Measurements from ENCODE around the gene CEBPG. TPM values are rescaled to one million over a fixed set of nuclear protein-coding genes. Genes with fewer than 3 reads are reported as not detected.

The CEBPG gene
- total RNA-seq, 1 experiment from 2014 or later, result 41.5 TPM

DNA sequence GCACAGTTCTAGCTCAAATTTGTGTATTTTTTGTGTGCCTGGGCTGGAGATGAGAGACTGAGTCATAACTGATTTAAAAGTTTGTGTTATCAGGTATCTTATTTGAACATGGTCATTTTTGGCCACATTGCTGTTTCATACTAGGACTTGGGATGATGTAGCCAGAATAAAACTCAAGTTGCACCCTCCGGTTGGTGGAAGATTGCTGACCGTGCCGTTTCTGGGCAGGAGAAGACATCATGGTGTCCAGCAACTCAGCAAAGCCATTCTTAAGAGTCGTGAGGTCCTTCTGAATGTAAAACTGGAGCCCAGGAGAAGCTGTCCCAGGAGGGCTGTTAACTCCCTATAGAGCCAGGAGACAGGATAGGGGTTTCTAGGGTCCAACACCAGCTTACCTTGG is 7.6 kb downstream of the CEBPG start:
- intact Hi-C loops (cut with micrococcal nuclease; ENCODE audit: unreplicated experiment), result no loop called here
- Histone ChIP-seq H3K27me3 (ENCODE audit: control insufficient read depth, insufficient read depth, low read length) (no peaks in the 10 kb centered on the region), H3K9me3 (ENCODE audit: control insufficient read depth, insufficient read depth, low read depth, low read length) (no peaks in the 10 kb centered on the region), H3K36me3 (ENCODE audit: control insufficient read depth, insufficient read depth, low read length) (0 out of 2 replicates have a peak, but pooled peaks cover 5% of the 10 kb centered on the region), H3K4me3 (ENCODE audit: low read depth in 2 of 2, low read length in 2 of 2) (no peak overlapping the region), H3K27ac (ENCODE audit: low read length) (no peak overlapping the region), H3K4me1 (ENCODE audit: control insufficient read depth, insufficient read depth, low read length) (peaks cover 23% of the 10 kb centered on the region)
- no peak for DNase-seq (ENCODE audit: low read depth, low spot score)
- ChIA-PET CTCF (interaction anchor here (1.0 kb wide), 1 partner anchor 141 kb away, joined by 3 read pairs; no protein-coding TSS in a partner anchor), POLR2A (interaction anchor here (1.1 kb wide), 1 partner anchor 8 kb away, joined by 3 read pairs; the partner anchor contains the start of gene CEBPG)
- ATAC-seq, result no peak
- TF ChIP-seq, protein P1, sequence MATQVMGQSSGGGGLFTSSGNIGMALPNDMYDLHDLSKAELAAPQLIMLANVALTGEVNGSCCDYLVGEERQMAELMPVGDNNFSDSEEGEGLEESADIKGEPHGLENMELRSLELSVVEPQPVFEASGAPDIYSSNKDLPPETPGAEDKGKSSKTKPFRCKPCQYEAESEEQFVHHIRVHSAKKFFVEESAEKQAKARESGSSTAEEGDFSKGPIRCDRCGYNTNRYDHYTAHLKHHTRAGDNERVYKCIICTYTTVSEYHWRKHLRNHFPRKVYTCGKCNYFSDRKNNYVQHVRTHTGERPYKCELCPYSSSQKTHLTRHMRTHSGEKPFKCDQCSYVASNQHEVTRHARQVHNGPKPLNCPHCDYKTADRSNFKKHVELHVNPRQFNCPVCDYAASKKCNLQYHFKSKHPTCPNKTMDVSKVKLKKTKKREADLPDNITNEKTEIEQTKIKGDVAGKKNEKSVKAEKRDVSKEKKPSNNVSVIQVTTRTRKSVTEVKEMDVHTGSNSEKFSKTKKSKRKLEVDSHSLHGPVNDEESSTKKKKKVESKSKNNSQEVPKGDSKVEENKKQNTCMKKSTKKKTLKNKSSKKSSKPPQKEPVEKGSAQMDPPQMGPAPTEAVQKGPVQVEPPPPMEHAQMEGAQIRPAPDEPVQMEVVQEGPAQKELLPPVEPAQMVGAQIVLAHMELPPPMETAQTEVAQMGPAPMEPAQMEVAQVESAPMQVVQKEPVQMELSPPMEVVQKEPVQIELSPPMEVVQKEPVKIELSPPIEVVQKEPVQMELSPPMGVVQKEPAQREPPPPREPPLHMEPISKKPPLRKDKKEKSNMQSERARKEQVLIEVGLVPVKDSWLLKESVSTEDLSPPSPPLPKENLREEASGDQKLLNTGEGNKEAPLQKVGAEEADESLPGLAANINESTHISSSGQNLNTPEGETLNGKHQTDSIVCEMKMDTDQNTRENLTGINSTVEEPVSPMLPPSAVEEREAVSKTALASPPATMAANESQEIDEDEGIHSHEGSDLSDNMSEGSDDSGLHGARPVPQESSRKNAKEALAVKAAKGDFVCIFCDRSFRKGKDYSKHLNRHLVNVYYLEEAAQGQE (IDR thresholded peaks at IDR 0.05; ENCODE audit: insufficient read depth in 1 of 2, low read depth in 2 of 2, low read length in 1 of 2), result no peak
- TF ChIP-seq SIN3A (IDR thresholded peaks at IDR 0.05; ENCODE audit: borderline replicate concordance, insufficient read depth, low read depth, low read length) (no peak), POLR2AphosphoS5 (IDR thresholded peaks at IDR 0.05; ENCODE audit: low read depth, low read length) (no peak), TCF7L2 (IDR thresholded peaks at IDR 0.05; ENCODE audit: low read depth, low read length) (no peak)
- TF ChIP-seq, protein P2, sequence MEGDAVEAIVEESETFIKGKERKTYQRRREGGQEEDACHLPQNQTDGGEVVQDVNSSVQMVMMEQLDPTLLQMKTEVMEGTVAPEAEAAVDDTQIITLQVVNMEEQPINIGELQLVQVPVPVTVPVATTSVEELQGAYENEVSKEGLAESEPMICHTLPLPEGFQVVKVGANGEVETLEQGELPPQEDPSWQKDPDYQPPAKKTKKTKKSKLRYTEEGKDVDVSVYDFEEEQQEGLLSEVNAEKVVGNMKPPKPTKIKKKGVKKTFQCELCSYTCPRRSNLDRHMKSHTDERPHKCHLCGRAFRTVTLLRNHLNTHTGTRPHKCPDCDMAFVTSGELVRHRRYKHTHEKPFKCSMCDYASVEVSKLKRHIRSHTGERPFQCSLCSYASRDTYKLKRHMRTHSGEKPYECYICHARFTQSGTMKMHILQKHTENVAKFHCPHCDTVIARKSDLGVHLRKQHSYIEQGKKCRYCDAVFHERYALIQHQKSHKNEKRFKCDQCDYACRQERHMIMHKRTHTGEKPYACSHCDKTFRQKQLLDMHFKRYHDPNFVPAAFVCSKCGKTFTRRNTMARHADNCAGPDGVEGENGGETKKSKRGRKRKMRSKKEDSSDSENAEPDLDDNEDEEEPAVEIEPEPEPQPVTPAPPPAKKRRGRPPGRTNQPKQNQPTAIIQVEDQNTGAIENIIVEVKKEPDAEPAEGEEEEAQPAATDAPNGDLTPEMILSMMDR (IDR thresholded peaks at IDR 0.05), result no peak
- in situ Hi-C loops (cut with HindIII; ENCODE audit: low pct_unique_long_range_greater_than_20kb, low sequenced_read_pairs), result no loop called here
- BruUV-seq (replicated peaks), result no TSS peak

DNA sequence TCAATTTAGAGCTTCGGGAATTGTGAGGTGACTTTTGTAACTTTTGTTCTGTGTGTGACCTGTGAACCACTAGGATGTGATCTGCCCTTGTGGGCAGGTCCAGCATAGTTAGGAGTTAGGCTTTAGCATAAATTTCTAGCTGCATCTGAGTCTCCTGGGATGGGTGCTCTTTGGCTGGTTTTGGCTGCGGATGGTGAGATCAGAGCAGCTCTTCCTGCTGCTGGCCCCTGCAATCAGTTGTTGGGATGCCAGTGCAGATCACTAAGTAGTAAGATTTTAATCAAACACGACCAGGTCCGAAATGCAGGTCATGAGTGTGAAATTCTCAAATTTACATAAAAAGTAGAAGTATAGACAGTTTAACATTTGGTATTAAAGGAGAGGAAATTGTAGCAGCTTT is 8.5 kb downstream of the CEBPG start:
- CTCF ChIA-PET, result interaction anchor here (0.6 to 1.0 kb wide), 2 partner anchors 12 to 142 kb away, joined by 3 read pairs; no protein-coding TSS in a partner anchor
- Histone ChIP-seq H3K27ac (ENCODE audit: low read length) (no peak overlapping the region), H3K4me1 (ENCODE audit: control insufficient read depth, insufficient read depth, low read length) (peaks cover 14% of the 10 kb centered on the region), H3K27me3 (ENCODE audit: control insufficient read depth, insufficient read depth, low read length) (no peaks in the 10 kb centered on the region), H3K9me3 (ENCODE audit: control insufficient read depth, insufficient read depth, low read depth, low read length) (no peaks in the 10 kb centered on the region), H3K36me3 (ENCODE audit: control insufficient read depth, insufficient read depth, low read length) (0 out of 2 replicates have a peak, but pooled peaks cover 5% of the 10 kb centered on the region), H3K4me3 (ENCODE audit: low read depth in 2 of 2, low read length in 2 of 2) (no peak overlapping the region)
- POLR2A ChIA-PET, result interaction anchor here (1.1 kb wide), 1 partner anchor 9 kb away, joined by 3 read pairs; the partner anchor contains the start of gene CEBPG
- no peak for DNase-seq (ENCODE audit: low read depth, low spot score)
- TF ChIP-seq SIN3A (IDR thresholded peaks at IDR 0.05; ENCODE audit: borderline replicate concordance, insufficient read depth, low read depth, low read length), result no peak
- no peak for TF ChIP-seq POLR2AphosphoS5 (IDR thresholded peaks at IDR 0.05; ENCODE audit: low read depth, low read length)
- TF ChIP-seq TCF7L2 (IDR thresholded peaks at IDR 0.05; ENCODE audit: low read depth, low read length), result no peak
- TF ChIP-seq, protein P1 (IDR thresholded peaks at IDR 0.05; ENCODE audit: insufficient read depth in 1 of 2, low read depth in 2 of 2, low read length in 1 of 2), result no peak
- TF ChIP-seq, protein P2 (IDR thresholded peaks at IDR 0.05), result no peak
- no peak for ATAC-seq
- in situ Hi-C loops (cut with HindIII; ENCODE audit: low pct_unique_long_range_greater_than_20kb, low sequenced_read_pairs), result no loop called here
- BruUV-seq (replicated peaks), result no TSS peak
- intact Hi-C loops (cut with micrococcal nuclease; ENCODE audit: unreplicated experiment), result no loop called here

Data from Panc1 (cell line).